Pancreas (tissue), 10 donors: ENCODE data around the gene CCL22. TPM values are rescaled to one million over a fixed set of nuclear protein-coding genes. Genes with fewer than 3 reads are reported as not detected.

Experiments
- ATAC-seq, 4 donors: fragments of 200-7000 bp; cut with Tn5 transposase; one replicate each; pipeline versions ENCODE4 v1.8.0 to v1.9.1; 2020; ENCODE audit warnings: mild to moderate bottlenecking in 4 of 4, moderate library complexity in 4 of 4
- DNase-seq, 6 donors: peaks; one replicate each; pipeline ENCODE4 v3.0.0-alpha.2; 2020
- FAIRE-seq: peaks from 2 replicates; lab custom pipeline; 2012; peaks lifted over from hg19 to GRCh38; lab: Jason Lieb, UNC
- H3K27ac ChIP-seq, 4 donors: fragments of 200-600 bp; sonication (generic); 1 replicate in 3 of 4; 2 replicates in 1 of 4; pipeline versions ENCODE4 v1.5.0 to v1.8.0; 2020
- H3K27me3 ChIP-seq, 4 donors: fragments of 200-600 bp; one replicate each; pipeline ENCODE4 v1.8.0; 2021
- H3K36me3 ChIP-seq, 3 donors: fragments of 200-600 bp; sonication (generic) in 1 of 3; one replicate each; pipeline versions ENCODE4 v1.5.0 to v1.8.0; 2020 to 2021
- H3K4me1 ChIP-seq, 3 donors: fragments of 200-600 bp; one replicate each; pipeline ENCODE4 v1.8.0; 2021
- H3K4me3 ChIP-seq, 4 donors: fragments of 200-600 bp; sonication (generic) in 2 of 4; one replicate each; pipeline versions ENCODE4 v1.5.0 to v1.8.0; 2020 to 2021
- H3K9me3 ChIP-seq, 4 donors: fragments of 200-600 bp; one replicate each; pipeline ENCODE4 v1.8.0; 2021
- WGBS, 2 donors: extraction: QIAGEN DNeasy Blood & Tissue Kit; methylation state at CpG; one replicate each; pipeline ENCODE4 v1.1.7; 2013; 5-methylcytosine and 5-hydroxymethylcytosine counted together
- intact Hi-C, 3 donors: fragments of 100-400 bp; cut with DNase I; formaldehyde crosslinking; loops; one replicate each; pipeline versions ENCODE4 v1.11.1 to v1.14.2; 2022
- polyA plus RNA-seq, 2 donors: library from polyadenylated mRNA; stranded (reverse); fragments of 200-250 nt; gene quantifications; one replicate each; pipeline ENCODE4 v1.2.3, GENCODE V29; 2013
- total RNA-seq, 6 donors: library from RNA; stranded (reverse); fragmentation: NEBNext Ultra II Directional in 4 of 6; extraction: Animal tissue kit (Norgen Biotek cat#: 25700) in 4 of 6; gene quantifications; one replicate each; pipeline versions ENCODE4 v1.2.1 to v1.2.4, GENCODE V29; 2021 to 2023
- TF ChIP-seq, protein P1 (sequence below), 4 donors: fragments of 200-600 bp; sonication (generic) in 3 of 4; IDR thresholded peaks; one replicate each; pipeline versions ENCODE4 v1.5.0 to v1.8.0; 2021; ENCODE audit warnings: antibody characterized with exemption in 4 of 4
- donor health status: healthy with polysubstance abuse.
- donor health status: DM: no; HTN: no; CAD: no; lungs with moderate emphysema.
- donor health status: DM: no; HTN: no; CAD: no.
- donor health status: control.
- donor health status: control.
- donor health status: Bipolar disorder and iron deficiency.
- donor health status: DM: yes; HTN: yes; CAD: no.
- donor health status: DM: no; HTN: no; CAD: no.
- donor health status: DM: no; HTN: no; CAD: no.
- donor health status: DM: yes; HTN: yes; CAD: no.

Gene CCL22
- total and polyA plus RNA-seq, 8 donors: 0.05 to 0.85 (median 0.12) TPM; not detected in 4

DNA sequence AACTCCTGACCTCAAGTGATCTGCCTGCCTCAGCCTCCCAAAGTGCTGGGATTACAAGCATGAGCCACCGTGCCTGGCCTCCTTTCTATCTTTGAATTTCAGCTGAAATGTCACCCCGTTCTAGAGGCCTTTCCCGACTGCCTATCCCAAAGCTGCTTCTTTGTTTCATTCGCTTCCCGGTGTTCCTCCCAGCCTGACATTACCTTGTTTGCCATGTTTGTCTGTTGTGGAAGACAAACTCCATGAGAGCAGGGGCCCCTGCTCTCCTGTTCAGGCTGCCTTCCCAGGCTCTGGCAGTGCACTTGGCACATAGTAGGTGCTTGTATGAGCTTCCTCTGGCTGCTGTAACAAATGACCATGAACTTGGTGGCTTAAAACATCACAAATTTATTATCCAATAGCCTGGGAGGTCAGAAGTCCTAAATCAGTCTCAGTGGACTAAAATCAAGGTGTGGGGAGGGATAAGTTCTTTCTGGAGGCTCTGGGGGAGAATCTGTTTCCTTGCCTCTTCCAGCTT, 2.6 kb upstream of the CCL22 start:
- Histone ChIP-seq H3K4me3 (no peak overlapping the region), H3K27me3 (no peaks in the 10 kb centered on the region), H3K9me3 (no peaks in the 10 kb centered on the region), H3K36me3 (no peaks in the 10 kb centered on the region), H3K4me1 (no peaks in the 10 kb centered on the region), H3K27ac (no peak overlapping the region)
- intact Hi-C loops: no loop called here
- TF ChIP-seq, protein P1, sequence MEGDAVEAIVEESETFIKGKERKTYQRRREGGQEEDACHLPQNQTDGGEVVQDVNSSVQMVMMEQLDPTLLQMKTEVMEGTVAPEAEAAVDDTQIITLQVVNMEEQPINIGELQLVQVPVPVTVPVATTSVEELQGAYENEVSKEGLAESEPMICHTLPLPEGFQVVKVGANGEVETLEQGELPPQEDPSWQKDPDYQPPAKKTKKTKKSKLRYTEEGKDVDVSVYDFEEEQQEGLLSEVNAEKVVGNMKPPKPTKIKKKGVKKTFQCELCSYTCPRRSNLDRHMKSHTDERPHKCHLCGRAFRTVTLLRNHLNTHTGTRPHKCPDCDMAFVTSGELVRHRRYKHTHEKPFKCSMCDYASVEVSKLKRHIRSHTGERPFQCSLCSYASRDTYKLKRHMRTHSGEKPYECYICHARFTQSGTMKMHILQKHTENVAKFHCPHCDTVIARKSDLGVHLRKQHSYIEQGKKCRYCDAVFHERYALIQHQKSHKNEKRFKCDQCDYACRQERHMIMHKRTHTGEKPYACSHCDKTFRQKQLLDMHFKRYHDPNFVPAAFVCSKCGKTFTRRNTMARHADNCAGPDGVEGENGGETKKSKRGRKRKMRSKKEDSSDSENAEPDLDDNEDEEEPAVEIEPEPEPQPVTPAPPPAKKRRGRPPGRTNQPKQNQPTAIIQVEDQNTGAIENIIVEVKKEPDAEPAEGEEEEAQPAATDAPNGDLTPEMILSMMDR (IDR thresholded peaks at IDR 0.05): no peak
- WGBS, 2 donors: 81 to 82% methylated on average over 5 of the region's 5 CpGs
- ATAC-seq: no peak
- no peak for FAIRE-seq
- DNase-seq: no peak

DNA sequence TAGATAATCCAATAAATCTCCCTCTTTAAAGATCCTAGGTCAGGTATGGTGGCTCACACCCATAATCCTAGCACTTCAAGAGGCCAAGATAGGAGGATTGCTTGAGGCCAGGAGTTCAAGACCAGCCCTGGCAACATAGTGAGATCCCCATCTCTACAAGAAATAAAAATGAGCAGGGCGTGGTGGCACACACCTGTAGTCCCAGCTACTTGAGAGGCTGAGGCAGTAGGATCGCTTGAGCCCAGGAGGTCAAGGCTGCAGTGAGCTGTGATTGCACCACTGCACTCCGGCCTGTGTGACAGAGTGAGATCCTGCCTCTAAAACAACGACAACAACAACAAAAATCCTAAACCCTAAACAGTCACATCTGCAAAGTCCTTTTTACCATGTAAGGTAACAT, 2.0 kb upstream of the CCL22 start:
- H3K27me3 ChIP-seq: no peaks in the 10 kb centered on the region
- 78 to 93% methylated on average over 4 of the region's 4 CpGs for whole genome bisulfite sequencing, 2 donors
- H3K36me3 ChIP-seq: no peaks in the 10 kb centered on the region
- H3K9me3 ChIP-seq: no peaks in the 10 kb centered on the region
- H3K4me3 ChIP-seq: no peak overlapping the region
- no peak for DNase-seq
- no peak for FAIRE-seq
- peaks cover 0 to 3% (median 3%) of the 10 kb centered on the region in 3 donors for H3K4me1 ChIP-seq
- no peak for ATAC-seq
- H3K27ac ChIP-seq: no peak overlapping the region
- TF ChIP-seq, protein P1 (IDR thresholded peaks at IDR 0.05): no peak
- intact Hi-C loops: no loop called here

DNA sequence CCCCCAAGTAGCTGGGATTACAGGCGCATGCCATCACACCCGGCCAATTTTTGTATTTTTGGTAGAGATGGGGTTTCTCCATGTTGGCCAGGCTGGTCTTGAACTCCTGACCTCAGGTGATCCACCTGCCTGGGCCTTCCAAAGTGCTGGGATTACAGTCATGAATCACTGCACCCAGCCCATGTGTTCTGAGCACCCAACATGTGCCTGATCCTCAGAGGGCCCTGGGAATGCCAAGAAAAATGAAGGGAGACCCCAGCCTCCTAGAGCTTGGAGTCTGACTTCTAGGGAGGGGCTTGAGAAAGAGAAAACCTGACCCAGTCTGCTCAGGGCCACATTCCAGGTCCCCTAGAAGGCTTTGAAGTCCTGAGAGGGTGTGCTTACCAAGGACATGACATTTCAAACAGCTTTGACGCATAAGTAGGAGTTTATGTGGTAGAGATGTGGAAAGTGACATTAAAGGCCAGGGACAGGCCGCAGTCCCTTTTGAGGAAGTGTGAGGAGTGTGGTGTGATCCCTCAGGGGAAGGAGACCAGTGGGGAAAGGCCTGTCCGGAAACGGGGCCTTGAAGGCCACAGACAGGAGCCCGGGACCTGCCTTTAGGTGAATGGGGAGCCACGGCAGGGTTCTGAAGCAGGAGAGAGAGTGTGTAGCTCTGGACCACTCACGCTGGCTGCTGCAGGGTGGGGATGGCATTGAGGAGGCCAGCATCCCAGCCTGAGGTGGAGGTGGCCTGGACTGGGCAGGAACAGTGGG, 1.1 kb upstream of the CCL22 start:
- FAIRE-seq (no peak), DNase-seq (no peak), ATAC-seq (peak in 1 of 4 donors; percentile 44)
- Histone ChIP-seq H3K9me3 (no peaks in the 10 kb centered on the region), H3K4me3 (no peak overlapping the region), H3K27ac (no peak overlapping the region), H3K27me3 (no peaks in the 10 kb centered on the region), H3K4me1 (peaks cover 0 to 7% (median 7%) of the 10 kb centered on the region in 3 donors), H3K36me3 (no peaks in the 10 kb centered on the region)
- intact Hi-C loops: no loop called here
- TF ChIP-seq, protein P1 (IDR thresholded peaks at IDR 0.05): no peak
- WGBS, 2 donors: 81 to 91% methylated on average over 9 of the region's 9 CpGs

GRCh38 chr16:57358086-57358420, 530 bp upstream of the CCL22 start:
- Histone ChIP-seq H3K27me3 (no peaks in the 10 kb centered on the region), H3K36me3 (no peaks in the 10 kb centered on the region), H3K9me3 (no peaks in the 10 kb centered on the region), H3K4me3 (no peak overlapping the region), H3K4me1 (peaks cover 0 to 7% (median 7%) of the 10 kb centered on the region in 3 donors), H3K27ac (no peak overlapping the region)
- ATAC-seq: no peak
- 83 to 94% methylated on average over 7 of the region's 7 CpGs for WGBS, 2 donors
- DNase-seq: no peak
- no peak for FAIRE-seq
- TF ChIP-seq, protein P1 (IDR thresholded peaks at IDR 0.05): no peak
- intact Hi-C loops: no loop called here

- DNase-seq (peak in 1 of 6 donors; percentile 55), FAIRE-seq (no peak), ATAC-seq (no peak)
- Histone ChIP-seq H3K4me3 (no peak overlapping the region), H3K9me3 (no peaks in the 10 kb centered on the region), H3K4me1 (peaks cover 0 to 7% (median 7%) of the 10 kb centered on the region in 3 donors), H3K36me3 (no peaks in the 10 kb centered on the region), H3K27ac (no peak overlapping the region), H3K27me3 (no peaks in the 10 kb centered on the region)
- intact Hi-C loops: no loop called here
- TF ChIP-seq, protein P1 (IDR thresholded peaks at IDR 0.05): no peak
- 92% methylated on average over 16 of the region's 16 CpGs for WGBS, 2 donors
Measured at GRCh38 chr16:57360321-57360935, 1.8 kb downstream of the CCL22 start.
